Measurements from ENCODE around the gene DCXR. TPM values are rescaled to one million over a fixed set of nuclear protein-coding genes. Genes with fewer than 3 reads are reported as not detected.

DCXR gene
- total RNA-seq, 4 donors from 2014 or later: 49.4 to 117 (median 71.3) TPM

GRCh38 chr17:81996757-81997441 is 40.6 kb downstream of the DCXR start:
- H3K27me3 ChIP-seq: no peaks in the 10 kb centered on the region
- in situ Hi-C loops (cut with MboI; ENCODE audit: low pct_ligation_motif_present in 1 of 4, low pct_unique_long_range_greater_than_20kb in 1 of 4, low sequenced_read_pairs in 3 of 4) (no loop called here), intact Hi-C loops (cut with DNase I; ENCODE audit: low total_unique reads) (no loop called here)
- no peaks in the 10 kb centered on the region for H3K36me3 ChIP-seq
- H3K4me1 ChIP-seq: peaks cover 7 to 17% (median 15%) of the 10 kb centered on the region in 4 donors
- no peaks in the 10 kb centered on the region for H3K9me3 ChIP-seq
- no peak overlapping the region for H3K4me3 ChIP-seq
- no peak for DNase-seq
- TF ChIP-seq POLR2A (IDR thresholded peaks at IDR 0.05) (no peak), EP300 (IDR thresholded peaks at IDR 0.05; ENCODE audit: low read depth) (no peak), POLR2AphosphoS5 (IDR thresholded peaks at IDR 0.05) (no peak), CTCF (IDR thresholded peaks at IDR 0.05) (no peak)
- no peak overlapping the region for H3K27ac ChIP-seq
- 96% methylated on average over 30 of the region's 30 CpGs; no CpG with 5 or more reads in 1 of the 2 donors for WGBS, 2 donors (ENCODE audit: low coverage in 1 of 2)

- in situ Hi-C loops (cut with MboI; ENCODE audit: low pct_ligation_motif_present in 1 of 4, low pct_unique_long_range_greater_than_20kb in 1 of 4, low sequenced_read_pairs in 3 of 4): no loop called here
- Histone ChIP-seq H3K27ac (no peak overlapping the region), H3K4me1 (peaks cover 7 to 23% (median 20%) of the 10 kb centered on the region in 4 donors), H3K4me3 (no peak overlapping the region), H3K27me3 (no peaks in the 10 kb centered on the region), H3K36me3 (no peaks in the 10 kb centered on the region), H3K9me3 (no peaks in the 10 kb centered on the region)
- intact Hi-C loops (cut with DNase I; ENCODE audit: low total_unique reads): no loop called here
- WGBS, 2 donors (ENCODE audit: low coverage in 1 of 2): 90% methylated on average over 19 of the region's 28 CpGs; no CpG with 5 or more reads in 1 of the 2 donors
- TF ChIP-seq CTCF (IDR thresholded peaks at IDR 0.05) (no peak), EP300 (IDR thresholded peaks at IDR 0.05; ENCODE audit: low read depth) (no peak), POLR2AphosphoS5 (IDR thresholded peaks at IDR 0.05) (no peak), POLR2A (IDR thresholded peaks at IDR 0.05) (no peak)
- DNase-seq: no peak
Observed at GRCh38 chr17:81996232-81996756, 41.2 kb downstream of the DCXR start.

- H3K27me3 ChIP-seq: no peaks in the 10 kb centered on the region
- no peak overlapping the region for H3K4me3 ChIP-seq
- peaks cover 7 to 24% (median 21%) of the 10 kb centered on the region in 4 donors for H3K4me1 ChIP-seq
- TF ChIP-seq POLR2AphosphoS5 (IDR thresholded peaks at IDR 0.05) (no peak), POLR2A (IDR thresholded peaks at IDR 0.05) (no peak), CTCF (IDR thresholded peaks at IDR 0.05) (no peak), EP300 (IDR thresholded peaks at IDR 0.05; ENCODE audit: low read depth) (no peak)
- in situ Hi-C loops (cut with MboI; ENCODE audit: low pct_ligation_motif_present in 1 of 4, low pct_unique_long_range_greater_than_20kb in 1 of 4, low sequenced_read_pairs in 3 of 4) (no loop called here), intact Hi-C loops (cut with DNase I; ENCODE audit: low total_unique reads) (no loop called here)
- no peak for DNase-seq
- H3K9me3 ChIP-seq: no peaks in the 10 kb centered on the region
- no peak overlapping the region for H3K27ac ChIP-seq
- no peaks in the 10 kb centered on the region for H3K36me3 ChIP-seq
- 95% methylated on average over 29 of the region's 29 CpGs; no CpG with 5 or more reads in 1 of the 2 donors for WGBS, 2 donors (ENCODE audit: low coverage in 1 of 2)
Observed at GRCh38 chr17:81995463-81996231, 41.9 kb downstream of the DCXR start.

Measured in transverse colon (tissue), 4 donors.